GM21723 (cell line): Measurements from ENCODE around the gene TLE4.
"Not testable (repeated sequence)": the region's sequence is repeated elsewhere in the genome, so short reads cannot be mapped to it uniquely, and the experiment has no call there.

Source experiments
- ATAC-seq: cut with Tn5 transposase; IDR thresholded peaks from one replicate; pipeline ENCODE4 v1.9.1; 2021; ENCODE audit warnings: mild to moderate bottlenecking, moderate library complexity; ENCODE audit not compliant: unreplicated experiment

The TLE4 gene

DNA sequence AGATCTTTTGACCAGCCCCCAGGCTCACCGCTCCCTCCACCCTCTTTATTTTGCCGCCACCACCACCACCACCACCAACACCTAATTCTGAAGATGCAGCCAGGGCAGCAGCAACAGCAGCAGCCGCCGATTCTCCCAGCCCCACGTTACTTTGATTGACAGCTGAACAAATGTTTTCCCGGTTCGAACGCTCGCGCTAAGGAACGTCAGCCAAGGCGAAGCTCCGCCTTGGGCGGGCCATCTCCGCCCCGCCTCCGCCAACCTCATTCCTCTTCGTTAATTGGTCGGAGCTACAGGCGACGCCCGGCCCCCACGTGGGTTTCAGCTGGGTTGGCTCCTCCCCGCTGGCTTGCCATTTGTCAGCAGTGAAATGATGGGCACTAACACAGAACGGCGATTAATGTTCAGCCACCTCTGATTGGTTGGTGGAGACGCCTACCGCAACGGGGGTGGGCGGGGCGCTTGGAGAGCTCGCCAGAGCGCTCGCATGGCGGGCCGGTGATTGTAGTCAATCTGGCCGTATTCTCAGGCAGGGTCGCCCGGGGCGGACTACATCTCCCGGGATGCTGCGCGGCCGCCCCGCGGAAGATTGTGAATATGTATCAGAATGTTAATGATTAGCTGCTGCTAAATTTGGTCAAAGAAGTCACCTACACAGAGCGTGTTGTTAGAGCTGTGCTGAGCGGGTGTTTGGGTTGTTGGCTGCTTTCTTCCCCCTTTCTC, at the start of gene TLE4:
Gene TLE4, plus strand, starts transcription at position 657 of the 723 bp plus-strand sequence. CDS start 826 bp downstream, outside the sequence.
- peak; percentile 89 for ATAC-seq

DNA sequence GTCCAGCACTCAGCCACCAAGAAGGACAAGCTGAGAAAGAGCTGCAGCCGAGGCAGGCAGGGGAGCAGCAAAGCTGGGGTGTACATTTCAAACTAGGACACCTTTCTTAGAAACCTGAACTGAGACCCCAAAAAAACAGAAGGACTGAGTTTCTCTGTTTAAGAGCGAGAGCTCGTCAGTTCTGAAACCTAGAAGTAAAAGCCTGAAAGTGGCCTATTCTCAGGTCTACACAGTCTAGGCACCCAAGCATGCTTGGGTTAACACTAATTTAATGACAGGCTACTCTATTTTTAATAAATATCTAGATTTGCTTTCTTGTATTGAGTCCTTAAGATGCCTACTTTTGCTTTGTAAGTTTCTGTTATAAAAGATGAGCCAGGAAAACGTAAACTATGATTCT, 49.0 kb upstream of the TLE4 start:
- no peak for ATAC-seq

DNA sequence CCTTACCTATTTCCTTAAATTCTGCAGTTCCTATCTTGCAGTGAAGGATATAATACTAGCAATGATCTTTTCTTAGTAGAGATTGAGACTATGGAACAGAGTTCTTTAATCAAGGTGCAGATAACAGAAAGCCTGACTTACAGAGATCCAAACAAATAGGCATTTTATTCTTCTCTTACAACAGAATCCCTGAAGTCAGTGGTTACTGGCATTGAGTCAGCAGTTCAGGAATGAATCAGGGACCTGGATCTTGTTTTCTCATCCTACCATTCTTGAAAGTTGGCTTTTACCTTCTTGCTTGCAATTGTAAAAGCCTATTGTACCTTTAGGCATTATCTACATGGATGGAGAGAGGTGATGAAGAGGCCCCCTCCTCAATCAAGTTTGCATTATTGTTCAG, 47.5 kb upstream of the TLE4 start:
- no peak for ATAC-seq

- no peak for ATAC-seq
These were observed 45.6 kb upstream of the TLE4 start for GRCh38 chr9:79526149-79526672.

- no peak for ATAC-seq
These were observed 36.2 kb upstream of the TLE4 start for GRCh38 chr9:79535534-79535933.

DNA sequence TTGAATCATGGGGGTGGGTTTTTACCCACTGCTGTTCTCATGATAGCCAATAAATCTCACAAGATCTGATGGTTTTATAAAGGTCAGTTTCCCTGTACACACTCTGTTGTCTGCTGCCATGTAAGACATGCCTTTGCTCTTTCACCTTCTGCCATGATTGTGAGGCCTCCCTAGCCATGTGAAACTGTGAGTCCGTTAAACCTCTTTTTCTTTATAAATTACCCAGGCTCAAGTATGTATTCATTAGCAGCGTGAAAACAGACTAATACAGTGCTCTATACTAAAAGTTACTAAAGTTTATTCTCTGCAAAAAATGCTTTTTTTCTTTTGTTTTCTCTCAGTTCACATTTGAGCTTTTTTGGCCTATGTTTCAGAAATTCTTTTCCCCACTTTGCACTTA, 33.9 kb upstream of the TLE4 start:
- ATAC-seq = no peak

- no peak for ATAC-seq
These were observed 28.8 kb upstream of the TLE4 start for GRCh38 chr9:79542735-79543620.

DNA sequence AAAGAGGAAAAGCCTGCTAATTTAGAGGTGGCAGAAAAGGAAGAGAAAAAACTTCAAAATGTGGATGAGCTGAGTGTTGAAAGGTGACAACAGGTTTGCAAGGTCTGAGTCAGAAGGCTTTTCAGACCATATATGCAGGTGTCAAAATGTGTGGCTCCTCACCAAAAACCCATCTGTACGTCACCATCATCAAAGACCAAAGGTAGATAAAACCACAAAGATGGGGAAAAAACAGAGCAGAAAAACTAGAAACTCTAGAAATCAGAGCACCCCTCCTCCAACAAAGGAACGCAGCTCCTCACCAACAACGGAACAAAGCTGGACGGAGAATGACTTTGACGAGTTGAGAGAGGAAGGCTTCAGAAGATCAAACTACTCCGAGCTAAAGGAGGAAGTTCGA, 27.4 kb upstream of the TLE4 start:
- ATAC-seq = not testable (repeated sequence)

DNA sequence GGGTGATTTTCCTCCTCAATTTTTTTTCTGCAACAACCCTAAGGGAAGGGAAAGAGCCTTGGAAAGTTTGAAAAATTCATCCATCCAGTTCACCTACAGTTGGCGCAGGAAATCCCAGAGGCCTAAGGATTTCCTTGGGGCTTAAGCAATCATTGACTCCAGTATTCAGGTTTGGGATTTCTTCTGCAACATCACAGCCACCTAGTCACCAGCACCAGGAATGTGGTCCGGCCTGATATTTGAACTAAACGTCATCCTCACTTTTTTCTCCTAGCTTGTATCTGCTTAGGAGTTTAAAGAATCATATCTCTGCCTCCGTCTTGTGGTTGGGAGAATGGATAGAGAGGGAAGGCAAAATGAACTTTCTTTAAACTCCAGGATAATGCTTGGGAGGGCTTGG, 20.2 kb upstream of the TLE4 start:
- no peak for ATAC-seq

DNA sequence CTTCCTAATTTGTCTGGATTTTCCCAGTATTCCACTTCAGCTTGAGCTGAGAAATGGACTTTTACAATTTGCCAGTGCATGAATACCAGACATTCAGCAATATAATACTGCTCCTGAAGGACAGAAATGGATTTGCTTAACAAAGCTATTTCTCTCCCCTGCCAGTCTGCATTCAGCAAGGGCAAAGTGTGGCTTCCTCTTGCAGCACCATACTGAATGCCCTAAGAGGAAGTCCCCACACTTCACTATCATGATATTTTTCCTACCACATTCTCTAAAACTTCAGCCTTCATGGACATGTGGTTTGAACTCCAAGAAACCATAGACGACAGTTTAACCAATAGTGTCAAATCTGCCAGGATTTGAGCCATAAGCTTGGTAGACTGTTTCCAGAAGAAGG, 19.8 kb upstream of the TLE4 start:
- no peak for ATAC-seq

DNA sequence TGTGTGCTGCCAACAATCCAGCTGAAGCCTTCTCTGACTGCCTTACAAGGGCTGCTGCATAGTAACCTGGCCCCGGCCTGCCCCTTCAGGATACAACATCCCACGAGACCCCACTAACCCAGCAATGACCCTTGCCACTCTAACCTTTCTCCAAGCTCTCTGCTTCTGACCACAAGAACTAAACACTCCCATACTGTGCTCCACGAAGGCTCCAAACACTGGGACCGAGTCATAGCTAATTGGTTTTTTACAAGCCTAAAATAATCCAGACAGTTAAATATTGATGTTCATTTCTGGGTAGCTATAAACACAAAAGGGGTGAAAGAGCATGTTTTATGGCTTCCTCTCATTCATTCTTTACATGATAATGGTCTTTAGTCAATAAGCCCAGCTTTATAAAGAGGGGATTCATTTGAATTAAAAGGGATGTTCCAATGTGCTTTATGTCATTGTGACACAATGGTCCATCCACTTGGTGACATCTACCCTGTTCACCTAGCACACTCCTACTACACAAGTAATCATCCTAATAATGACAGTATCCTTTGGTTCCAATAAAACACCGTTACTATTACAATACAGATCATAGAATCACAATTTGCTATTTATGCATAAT, 16.2 kb upstream of the TLE4 start:
- no peak for ATAC-seq

DNA sequence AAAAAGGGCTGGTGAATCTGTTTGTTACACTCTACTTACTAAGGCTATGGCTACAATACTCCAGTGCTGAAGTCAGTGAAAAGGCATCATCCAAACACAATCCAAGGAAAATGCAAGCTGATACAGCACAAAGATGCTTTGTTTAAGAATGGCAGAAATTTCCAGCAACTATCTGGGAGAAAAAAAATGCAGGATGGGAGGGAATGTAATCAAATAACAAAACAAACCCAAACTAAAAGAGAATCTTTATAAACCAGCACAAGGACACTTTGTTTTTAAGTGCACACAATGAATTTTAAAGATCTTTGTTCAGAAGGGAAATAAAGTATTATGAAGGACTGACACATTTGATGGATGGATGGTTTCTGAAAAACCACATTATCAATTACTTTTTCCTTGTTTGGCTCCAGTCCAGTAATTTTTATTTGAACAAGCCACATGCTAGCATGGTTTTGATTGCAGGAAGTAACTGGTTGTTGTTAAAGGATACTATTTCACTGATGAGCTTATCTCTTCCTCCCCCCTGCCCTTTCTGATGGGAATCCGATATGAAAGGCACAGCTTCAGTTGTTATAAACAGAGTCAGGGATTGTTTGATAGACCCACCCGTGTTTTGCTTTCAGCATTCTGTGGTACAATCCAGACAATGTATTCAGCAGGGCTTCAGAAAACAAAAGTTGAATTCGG, 12.1 kb upstream of the TLE4 start:
- ATAC-seq = no peak

DNA sequence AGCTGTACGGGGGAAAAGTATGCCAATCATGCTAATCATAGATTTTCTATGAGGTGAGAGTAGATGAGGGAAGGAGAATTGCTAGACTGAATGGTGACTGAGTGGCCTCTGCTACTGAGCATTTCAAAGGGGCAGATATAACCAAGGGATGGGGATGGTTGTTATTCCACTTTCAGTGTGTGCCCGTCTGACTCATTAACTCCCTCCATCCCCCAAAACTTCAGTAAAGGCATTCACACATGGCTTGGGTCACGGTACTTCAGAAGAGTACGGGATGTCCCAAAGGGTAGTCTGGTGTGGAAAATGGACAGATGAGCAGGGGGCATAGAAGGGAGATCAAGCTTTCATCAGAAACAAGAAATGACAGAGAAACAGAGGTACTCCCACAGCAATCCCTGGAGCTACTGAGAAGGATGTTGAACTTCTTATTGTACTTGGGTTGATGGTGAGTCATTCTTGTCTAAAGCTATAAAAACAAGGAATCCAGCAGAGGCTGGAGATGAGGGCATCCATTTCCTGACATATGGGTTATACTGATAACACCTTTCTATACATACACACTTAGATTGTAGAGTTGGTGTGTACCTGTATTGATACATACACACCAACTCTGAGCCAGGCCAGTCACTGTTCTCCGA, 8.9 kb upstream of the TLE4 start:
- no peak for ATAC-seq

DNA sequence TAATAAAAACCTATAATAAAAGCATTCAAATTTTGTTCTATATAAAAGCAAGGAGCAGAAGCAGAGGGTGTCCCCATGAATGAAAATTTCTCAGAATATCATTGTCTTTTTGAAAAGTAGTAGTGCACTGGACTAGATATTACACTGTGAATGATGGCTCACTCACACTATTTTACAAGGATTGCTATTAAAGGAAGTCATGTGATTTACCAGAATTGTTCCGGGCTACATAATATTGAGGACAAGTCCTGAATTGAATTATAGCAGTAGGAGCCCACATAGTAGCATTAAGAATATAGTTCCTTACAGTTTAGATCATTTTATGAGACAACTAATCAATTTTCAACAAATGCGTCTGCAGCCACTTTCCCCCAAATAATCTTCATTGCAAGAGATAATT, 7.7 kb upstream of the TLE4 start:
- ATAC-seq = no peak

DNA sequence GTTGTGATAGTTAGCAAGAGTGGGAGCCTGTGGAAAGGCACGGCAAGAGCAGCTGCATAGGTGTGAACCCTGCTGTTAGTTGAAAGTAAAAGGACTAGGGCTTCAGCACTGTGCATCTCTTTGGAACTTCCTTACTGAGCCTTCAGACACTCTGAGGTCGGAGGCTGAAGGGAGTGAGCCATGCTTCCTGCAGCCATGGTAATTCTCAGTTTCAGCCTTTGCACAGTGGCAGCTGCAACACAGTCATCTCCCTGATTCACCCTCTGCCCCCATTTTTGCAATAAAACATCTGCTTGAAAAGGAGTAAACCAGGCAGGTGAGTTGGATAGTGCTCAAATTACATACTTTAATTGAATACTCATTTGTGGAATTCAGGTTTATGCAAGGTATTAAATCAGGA, 6.5 kb upstream of the TLE4 start:
- ATAC-seq = peak; percentile 90

DNA sequence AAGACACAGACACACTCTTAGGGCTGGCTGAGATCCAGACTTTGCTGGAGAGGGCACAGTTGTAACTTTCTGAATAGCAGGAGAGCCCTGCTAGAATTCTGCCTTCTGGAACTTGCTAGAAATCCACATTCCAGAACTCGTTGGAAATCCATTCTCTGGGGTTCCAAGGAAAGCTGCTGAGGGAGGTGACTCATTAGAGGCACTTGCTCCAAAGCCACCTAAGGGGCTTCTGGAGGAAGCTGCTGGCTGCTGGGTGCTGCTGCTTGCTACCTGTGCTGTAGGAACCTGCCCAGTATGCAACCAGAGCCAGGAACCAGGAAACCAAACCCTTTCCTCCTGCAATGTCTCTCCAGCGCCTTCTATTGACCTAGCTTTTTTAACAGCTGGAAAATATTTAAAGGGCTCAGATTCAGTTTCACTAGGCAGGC, 4.1 kb upstream of the TLE4 start:
- no peak for ATAC-seq

DNA sequence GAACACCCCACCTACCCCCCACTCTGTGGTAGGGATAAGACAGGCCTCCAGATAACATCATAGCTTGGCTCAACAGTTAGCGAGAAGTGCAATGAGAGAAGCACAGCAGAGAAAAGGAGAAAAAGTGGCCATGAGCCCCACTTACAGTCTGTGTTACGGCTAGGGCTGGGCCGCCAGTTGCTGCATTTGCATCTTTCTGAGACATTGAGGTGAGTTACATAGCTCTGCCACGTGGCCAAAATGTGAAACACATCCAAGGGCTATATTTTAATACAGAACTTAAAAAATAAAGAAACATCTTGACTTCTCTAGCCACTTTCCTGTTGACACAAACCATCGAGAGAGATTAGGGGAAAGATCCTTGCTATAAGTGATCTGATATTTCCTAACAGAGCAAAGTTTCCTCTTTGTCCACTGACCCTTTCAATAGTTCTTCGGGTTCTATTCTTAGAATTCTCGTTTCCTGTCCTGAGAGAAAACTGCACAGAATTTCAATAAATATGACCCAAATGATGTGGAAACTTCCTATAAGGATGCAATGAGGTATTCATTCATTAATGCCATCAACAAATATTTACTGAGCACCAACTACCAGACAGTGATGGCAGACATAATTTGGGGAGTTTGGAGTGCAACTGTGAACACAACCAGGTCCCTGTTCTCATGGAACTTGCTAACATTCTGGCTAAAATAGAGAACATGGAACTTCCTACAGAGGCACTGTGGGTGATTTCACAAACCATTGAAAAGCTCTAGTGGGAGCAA, 3.2 kb upstream of the TLE4 start:
- no peak for ATAC-seq

DNA sequence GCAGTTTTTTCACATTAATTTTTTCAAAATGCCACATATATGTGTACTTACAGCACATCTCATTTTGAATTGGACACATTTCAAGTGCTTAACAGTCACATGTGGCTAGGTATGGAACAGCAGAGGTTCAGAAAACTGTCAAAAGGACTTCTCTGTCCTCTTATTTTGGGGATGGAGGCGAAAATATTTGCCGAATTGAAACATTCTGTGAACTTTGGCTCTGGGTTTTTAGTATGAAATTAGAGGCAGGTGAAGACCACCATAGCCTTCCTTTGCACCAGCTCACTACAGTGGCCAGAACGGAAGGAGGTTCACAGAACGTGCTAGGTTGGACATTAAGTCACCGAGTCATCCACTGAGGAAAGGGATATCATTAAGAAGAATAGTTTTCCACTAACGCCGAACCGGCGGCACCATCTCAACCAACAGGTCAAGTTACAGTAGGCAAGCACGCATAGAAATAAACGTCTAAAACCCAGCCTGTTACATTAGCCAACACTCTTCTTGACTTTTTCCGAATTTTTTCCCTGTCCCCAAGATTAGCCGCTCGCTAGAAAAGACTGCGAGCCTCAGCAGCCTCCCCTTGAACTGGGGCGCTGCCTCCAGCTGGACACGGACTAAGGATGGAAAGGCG, 1.8 kb upstream of the TLE4 start:
- ATAC-seq = no peak
